Duodenal mucosa (tissue), 2 donors: ENCODE measurements around the gene THRSP.
"Not testable (repeated sequence)": the region's sequence is repeated elsewhere in the genome, so short reads cannot be mapped to it uniquely, and the experiment has no call there.

Experiments
- H3K27ac ChIP-seq: one replicate; pipeline ENCODE4 v1.7.0; 2013; ENCODE audit warnings: low read depth, low read length
- H3K27me3 ChIP-seq, 2 donors: one replicate each; pipeline ENCODE4 v1.7.0; 2013; ENCODE audit warnings: low read length in 2 of 2, control low read depth in 1 of 2; ENCODE audit not compliant: insufficient read depth in 2 of 2, control insufficient read depth in 1 of 2
- H3K36me3 ChIP-seq, 2 donors: one replicate each; pipeline ENCODE4 v1.7.0; 2013; ENCODE audit warnings: low read length in 2 of 2, control low read depth in 1 of 2; ENCODE audit not compliant: insufficient read depth in 2 of 2, control insufficient read depth in 1 of 2
- H3K4me1 ChIP-seq, 2 donors: one replicate each; pipeline ENCODE4 v1.7.0; 2013; ENCODE audit warnings: low read length in 2 of 2, control low read depth in 1 of 2; ENCODE audit not compliant: insufficient read depth in 2 of 2, control insufficient read depth in 1 of 2
- H3K4me3 ChIP-seq, 2 donors: one replicate each; pipeline ENCODE4 v1.7.0; 2013; ENCODE audit warnings: low read length in 2 of 2, low read depth in 1 of 2
- H3K9ac ChIP-seq, 2 donors: one replicate each; pipeline ENCODE4 v1.7.0; 2013; ENCODE audit warnings: low read length in 2 of 2, low read depth in 1 of 2
- H3K9me3 ChIP-seq, 2 donors: one replicate each; pipeline ENCODE4 v1.7.0; 2013; ENCODE audit warnings: low read length in 2 of 2, control low read depth in 1 of 2; ENCODE audit not compliant: control insufficient read depth in 1 of 2

THRSP gene

DNA sequence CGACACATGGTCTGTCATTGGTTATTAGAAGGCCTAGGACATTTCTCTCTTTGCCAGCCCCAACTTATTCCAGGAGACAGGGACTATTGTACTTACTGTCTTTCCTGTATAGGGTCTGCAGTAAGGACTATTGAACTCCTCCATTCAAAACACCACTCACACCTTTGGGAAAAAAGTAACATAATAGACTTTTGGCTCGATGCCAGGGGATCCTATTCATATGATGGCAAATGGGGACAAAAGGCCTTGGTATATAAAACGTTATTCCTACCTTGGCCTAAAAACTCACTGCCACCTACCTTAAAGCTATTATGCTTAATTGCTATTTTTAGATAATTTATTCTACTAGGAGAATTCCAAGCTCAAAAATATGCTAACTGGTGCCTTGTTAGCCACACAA is 22.3 kb downstream of the THRSP start:
- H3K4me3 ChIP-seq: no peak overlapping the region
- no peak overlapping the region for H3K9ac ChIP-seq

DNA sequence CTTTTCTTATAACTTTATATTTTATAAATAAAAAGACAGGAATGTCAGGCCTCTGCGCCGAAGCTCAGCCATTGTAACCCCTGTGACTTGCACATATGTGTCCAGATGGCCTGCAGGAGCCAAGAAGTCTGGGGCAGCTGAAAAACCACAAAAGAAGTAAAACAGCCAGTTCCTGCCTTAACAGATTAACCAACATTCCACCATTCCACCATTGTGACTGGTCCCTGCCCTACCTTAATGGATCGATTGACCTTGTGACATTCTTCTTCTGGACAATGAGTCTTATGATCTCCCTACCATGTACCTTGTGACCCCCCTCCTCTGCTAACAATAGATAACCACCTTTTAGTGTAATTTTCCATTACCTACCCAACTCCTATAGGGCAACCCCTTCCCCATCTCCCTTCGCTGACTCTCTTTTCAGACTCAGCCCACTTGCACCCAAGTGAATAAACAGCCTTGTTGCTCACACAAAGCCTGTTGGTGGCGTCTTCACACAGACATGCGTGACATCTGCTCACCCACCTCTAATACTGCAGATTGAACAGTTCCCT is 22.9 kb downstream of the THRSP start:
- not testable (repeated sequence) for H3K27me3 ChIP-seq, H3K27ac ChIP-seq

More for the DNA sequence above, 22.3 kb downstream of the THRSP start:
- Histone ChIP-seq H3K36me3 (no peaks in the 10 kb centered on the region), H3K27ac (no peak overlapping the region), H3K4me1 (peaks cover 0 to 3% of the 10 kb centered on the region in 2 donors), H3K9me3 (no peaks in the 10 kb centered on the region), H3K27me3 (no peaks in the 10 kb centered on the region)

GRCh38 chr11:78094250-78094649 is 30.6 kb downstream of the THRSP start:
- H3K4me3 ChIP-seq: no peak overlapping the region
- H3K27ac ChIP-seq: no peak overlapping the region
- peaks cover 3 to 5% of the 10 kb centered on the region in 2 donors for H3K4me1 ChIP-seq
- H3K27me3 ChIP-seq: no peaks in the 10 kb centered on the region
- no peak overlapping the region for H3K9ac ChIP-seq
- peaks cover 1 to 6% of the 10 kb centered on the region in 2 donors for H3K36me3 ChIP-seq
- no peaks in the 10 kb centered on the region for H3K9me3 ChIP-seq

More for the DNA sequence above, 22.9 kb downstream of the THRSP start:
- H3K4me3 ChIP-seq, H3K4me1 ChIP-seq, H3K36me3 ChIP-seq, H3K9ac ChIP-seq, H3K9me3 ChIP-seq: not testable (repeated sequence)

DNA sequence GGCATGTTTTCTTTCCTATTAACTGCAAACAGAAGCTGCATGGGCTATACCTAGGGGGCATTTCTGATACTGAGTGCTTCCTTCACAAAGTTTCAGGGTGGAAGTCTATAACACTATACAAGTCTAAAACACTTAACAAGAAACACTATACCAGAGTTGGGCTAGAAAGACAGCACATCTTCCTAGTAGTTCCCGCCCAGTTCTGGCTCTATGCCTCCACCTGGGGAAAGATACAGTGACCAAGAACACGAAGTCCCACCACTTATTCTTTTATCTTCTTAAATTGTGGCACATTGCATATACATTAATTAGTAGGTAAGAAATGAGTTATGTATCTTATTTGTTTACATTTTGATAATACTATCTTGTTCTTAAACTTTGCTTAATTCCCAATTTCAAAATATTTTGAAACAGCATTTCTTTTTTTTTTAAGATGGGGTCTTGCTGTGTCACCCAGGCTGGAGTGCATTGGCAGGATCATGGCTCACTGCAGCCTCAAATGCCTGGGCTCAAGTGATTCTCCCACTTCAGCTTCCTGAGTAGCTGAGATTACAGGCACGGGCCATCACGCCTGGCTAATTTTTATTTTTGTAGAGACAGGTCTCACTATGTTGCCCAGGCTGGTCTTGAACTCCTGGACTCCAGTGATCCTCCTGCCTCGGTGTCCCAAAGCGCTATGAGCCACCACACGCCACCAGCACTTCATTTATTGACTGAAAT is 34.2 kb downstream of the THRSP start:
- Histone ChIP-seq H3K27ac (no peak overlapping the region), H3K36me3 (peaks cover 11 to 29% of the 10 kb centered on the region in 2 donors), H3K4me3 (no peak overlapping the region), H3K27me3 (no peaks in the 10 kb centered on the region), H3K4me1 (no peaks in the 10 kb centered on the region), H3K9ac (no peak overlapping the region), H3K9me3 (no peaks in the 10 kb centered on the region)

GRCh38 chr11:78099666-78100065 is 36.0 kb downstream of the THRSP start:
- H3K36me3 ChIP-seq: peaks cover 11 to 29% of the 10 kb centered on the region in 2 donors
- H3K27me3 ChIP-seq: no peaks in the 10 kb centered on the region
- H3K4me3 ChIP-seq: no peak overlapping the region
- no peak overlapping the region for H3K27ac ChIP-seq
- H3K4me1 ChIP-seq: no peaks in the 10 kb centered on the region
- no peaks in the 10 kb centered on the region for H3K9me3 ChIP-seq
- no peak overlapping the region for H3K9ac ChIP-seq

GRCh38 chr11:78100261-78100660 is 36.6 kb downstream of the THRSP start:
- Histone ChIP-seq H3K4me1 (no peaks in the 10 kb centered on the region), H3K9ac (no peak overlapping the region), H3K9me3 (no peaks in the 10 kb centered on the region), H3K27me3 (no peaks in the 10 kb centered on the region), H3K36me3 (peaks cover 11 to 29% of the 10 kb centered on the region in 2 donors), H3K4me3 (no peak overlapping the region), H3K27ac (no peak overlapping the region)

DNA sequence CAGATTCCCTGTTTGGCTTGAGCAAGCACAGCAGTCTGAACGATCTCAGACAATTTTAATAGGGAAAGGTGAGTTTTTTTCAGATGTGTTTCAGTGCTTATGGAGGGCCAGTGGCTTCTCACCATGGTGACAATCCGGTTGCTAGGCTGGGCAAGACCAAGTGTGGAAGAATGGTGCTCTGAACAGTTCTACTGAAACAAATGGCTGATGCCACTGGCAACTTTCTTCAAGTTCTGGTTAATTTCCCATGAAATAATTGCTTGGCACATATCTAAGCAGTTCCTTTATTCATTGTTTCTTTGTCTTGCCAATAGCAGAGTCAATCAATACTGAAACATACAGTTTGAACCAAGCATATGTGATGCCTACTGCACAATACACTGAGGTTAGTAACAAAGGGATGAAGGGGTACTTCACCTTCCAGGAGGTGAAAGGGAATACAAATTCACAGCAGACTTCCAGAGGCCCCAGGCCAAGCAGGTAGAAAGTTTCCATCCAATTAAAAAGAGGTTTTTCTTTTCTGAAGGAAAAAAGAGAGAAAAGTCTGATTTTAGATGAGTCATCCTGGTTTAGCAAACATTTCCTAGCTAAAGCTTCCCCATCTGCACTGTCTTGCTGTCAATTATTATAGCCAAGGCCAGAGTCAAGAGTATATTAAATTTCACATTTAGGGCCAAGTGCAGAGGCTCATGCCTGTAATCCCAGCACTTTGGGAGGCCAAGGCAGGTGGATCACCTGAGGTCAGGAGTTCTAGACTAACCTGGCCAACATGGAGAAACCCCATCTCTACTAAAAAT is 37.2 kb downstream of the THRSP start:
- H3K4me3 ChIP-seq: no peak overlapping the region
- no peaks in the 10 kb centered on the region for H3K27me3 ChIP-seq
- H3K4me1 ChIP-seq: no peaks in the 10 kb centered on the region
- no peak overlapping the region for H3K27ac ChIP-seq
- H3K36me3 ChIP-seq: peaks cover 11 to 29% of the 10 kb centered on the region in 2 donors
- H3K9me3 ChIP-seq: no peaks in the 10 kb centered on the region
- no peak overlapping the region for H3K9ac ChIP-seq

DNA sequence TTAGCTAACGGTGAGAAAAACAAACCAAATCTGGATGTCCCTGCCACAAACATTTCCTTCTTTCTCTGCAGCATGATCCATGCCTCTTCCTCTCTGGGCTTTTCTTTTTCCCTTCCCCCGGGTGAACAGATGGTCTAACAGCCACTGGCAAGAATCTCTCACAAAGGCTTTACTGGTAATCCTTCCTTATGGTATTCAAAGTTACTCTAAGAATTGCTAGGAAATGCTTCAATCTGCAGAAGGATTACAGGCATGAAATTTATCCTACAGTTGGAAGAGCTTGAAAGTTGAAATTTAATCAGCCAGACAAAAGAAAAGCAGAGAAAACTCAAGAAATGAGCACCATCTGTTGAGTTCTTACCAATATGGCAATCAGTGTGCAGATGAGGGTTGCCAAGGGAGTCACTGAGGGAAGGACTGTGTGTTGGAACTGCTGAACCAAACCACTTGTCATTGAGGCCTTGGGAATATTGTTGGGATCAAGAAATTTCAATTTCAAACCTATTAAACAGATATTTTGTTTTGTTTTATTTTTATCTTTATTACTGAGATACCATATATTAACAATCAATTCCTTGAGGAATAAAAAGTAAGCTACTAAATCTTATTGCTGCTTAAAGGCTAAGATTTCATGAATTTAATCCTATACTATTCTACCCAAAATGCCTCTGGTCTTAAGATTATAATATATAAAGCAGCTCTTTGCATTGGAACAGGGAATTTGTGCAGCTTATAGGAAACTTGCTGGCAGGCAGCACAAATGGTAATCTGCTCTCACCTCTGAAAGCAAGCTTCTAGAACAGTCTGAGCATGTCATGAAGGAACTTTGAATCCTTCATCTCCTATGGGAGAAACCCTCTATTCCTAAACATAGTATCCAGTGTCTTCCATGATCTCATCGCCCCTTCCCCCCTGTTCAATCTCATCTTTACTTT is 45.7 kb downstream of the THRSP start:
- H3K9ac ChIP-seq: no peak overlapping the region
- H3K9me3 ChIP-seq: no peaks in the 10 kb centered on the region
- H3K4me1 ChIP-seq: no peaks in the 10 kb centered on the region
- peaks cover 22 to 24% of the 10 kb centered on the region in 2 donors for H3K36me3 ChIP-seq
- no peak overlapping the region for H3K4me3 ChIP-seq
- H3K27me3 ChIP-seq: no peaks in the 10 kb centered on the region
- H3K27ac ChIP-seq: no peak overlapping the region

GRCh38 chr11:78110351-78110750 is 46.7 kb downstream of the THRSP start:
- H3K9me3 ChIP-seq: no peaks in the 10 kb centered on the region
- no peaks in the 10 kb centered on the region for H3K27me3 ChIP-seq
- no peaks in the 10 kb centered on the region for H3K4me1 ChIP-seq
- no peak overlapping the region for H3K9ac ChIP-seq
- peaks cover 23 to 24% of the 10 kb centered on the region in 2 donors for H3K36me3 ChIP-seq
- H3K4me3 ChIP-seq: no peak overlapping the region
- no peak overlapping the region for H3K27ac ChIP-seq
